Measurements from ENCODE around the gene SLC45A1.

GRCh38 chr1:8364528-8365442, 46.9 kb downstream of the SLC45A1 start:
- TF ChIP-seq EZH2 (IDR thresholded peaks at IDR 0.05; ENCODE audit: low read length) (no peak), CTCF (optimal IDR thresholded peaks at IDR 0.05 in 1 of 3, IDR thresholded peaks at IDR 0.05 in 1 of 3, conservative IDR thresholded peaks at IDR 0.05 in 1 of 3; ENCODE audit: extremely low read depth in 1 of 3, insufficient read depth in 2 of 3, low read length in 3 of 3) (no peak)
